GM12801 (cell line): ENCODE measurements around the gene RAB22A.

ENCODE experiments used
- CTCF ChIP-seq: IDR thresholded peaks from one replicate; pipeline ENCODE4 v1.5.1; 2011; ENCODE audit warnings: control low read depth; ENCODE audit not compliant: insufficient read length; ENCODE audit errors: extremely low read depth

Gene RAB22A

GRCh38 chr20:58352468-58352867, 43.0 kb downstream of the RAB22A start:
- no peak for TF ChIP-seq CTCF

GRCh38 chr20:58359441-58359840, 49.9 kb downstream of the RAB22A start:
- no peak for TF ChIP-seq CTCF

- TF ChIP-seq CTCF: no peak
Observed at GRCh38 chr20:58360936-58361335, 51.4 kb downstream of the RAB22A start.

- no peak for TF ChIP-seq CTCF
Observed at GRCh38 chr20:58361481-58362205, 52.1 kb downstream of the RAB22A start.

- no peak for TF ChIP-seq CTCF
Observed at GRCh38 chr20:58362206-58362516, 52.6 kb downstream of the RAB22A start.

- no peak for TF ChIP-seq CTCF
Observed at GRCh38 chr20:58362970-58363369, 53.5 kb downstream of the RAB22A start.

- no peak for TF ChIP-seq CTCF
Observed at GRCh38 chr20:58366866-58367265, 57.4 kb downstream of the RAB22A start.
